KMS-11 (cell line): ENCODE data around the gene CRISP1.
"Not testable (repeated sequence)": the region's sequence is repeated elsewhere in the genome, so short reads cannot be mapped to it uniquely, and the experiment has no call there.

Experiments
- H2AFZ ChIP-seq: fragments of 200-600 bp; sonication (generic); 2 replicates; pipeline ENCODE4 v1.6.1; 2016; ENCODE audit warnings: antibody characterized with exemption, mixed run types, low read depth
- H3K27ac ChIP-seq: fragments of 200-600 bp; sonication (generic); 2 replicates; pipeline ENCODE4 v1.6.1; 2016; ENCODE audit warnings: mild to moderate bottlenecking, mixed run types
- H3K27me3 ChIP-seq: fragments of 200-600 bp; sonication (generic); 2 replicates; pipeline ENCODE4 v1.6.1; 2017; ENCODE audit warnings: mild to moderate bottlenecking, low read depth, mixed run types, moderate library complexity; ENCODE audit not compliant: insufficient read depth
- H3K36me3 ChIP-seq: fragments of 200-600 bp; sonication (generic); 2 replicates; pipeline ENCODE4 v1.6.1; 2017; ENCODE audit warnings: mild to moderate bottlenecking, mixed run types; ENCODE audit not compliant: insufficient read depth
- H3K4me1 ChIP-seq: fragments of 200-600 bp; sonication (generic); 2 replicates; pipeline ENCODE4 v1.6.1; 2016; ENCODE audit warnings: mild to moderate bottlenecking, low read depth, mixed run types; ENCODE audit not compliant: poor library complexity, severe bottlenecking
- H3K4me2 ChIP-seq: fragments of 200-600 bp; sonication (generic); 2 replicates; pipeline ENCODE4 v1.7.0; 2016; ENCODE audit warnings: mild to moderate bottlenecking, mixed run types
- H3K4me3 ChIP-seq: fragments of 200-600 bp; sonication (generic); IDR thresholded peaks from 2 replicates; pipeline ENCODE4 v1.6.1; 2017; ENCODE audit warnings: low read depth, low read length, mixed read lengths; ENCODE audit not compliant: insufficient read depth
- H3K79me2 ChIP-seq: fragments of 200-600 bp; sonication (generic); 2 replicates; pipeline ENCODE4 v1.6.1; 2016; ENCODE audit warnings: low read depth, mixed run types; ENCODE audit not compliant: insufficient read depth
- H3K9ac ChIP-seq: fragments of 200-600 bp; sonication (generic); 2 replicates; pipeline ENCODE4 v1.6.1; 2016; ENCODE audit warnings: mild to moderate bottlenecking, mixed run types
- H4K20me1 ChIP-seq: fragments of 200-600 bp; sonication (generic); 2 replicates; pipeline ENCODE4 v1.6.1; 2016; ENCODE audit warnings: mild to moderate bottlenecking, mixed run types; ENCODE audit not compliant: insufficient read depth
- CTCF ChIP-seq: fragments of 200-600 bp; sonication (generic); conservative IDR thresholded peaks from 2 replicates; pipeline ENCODE4 v1.6.1; 2017; ENCODE audit warnings: low read depth, mild to moderate bottlenecking, antibody characterized with exemption, low read length, moderate library complexity, mixed read lengths

CRISP1 gene

DNA sequence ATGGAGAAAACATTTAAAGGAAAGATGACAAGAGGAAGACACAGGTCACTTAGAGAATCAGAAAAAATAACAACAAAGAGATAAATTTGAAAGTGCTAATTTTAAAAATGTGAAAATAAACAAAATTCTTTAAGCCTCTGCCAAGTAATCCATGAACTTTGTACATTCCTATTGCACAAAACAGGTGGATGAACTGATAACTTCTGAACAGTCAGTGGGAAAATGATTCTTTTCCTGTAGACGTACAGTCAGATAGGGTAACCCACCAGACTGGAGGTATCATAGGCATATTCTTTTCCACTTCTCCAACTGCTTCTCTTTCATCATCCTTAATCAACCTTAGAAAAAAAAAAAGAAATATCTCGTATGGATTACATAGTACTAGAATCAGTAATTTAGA lies 36.5 kb upstream of the CRISP1 start:
- no peak for TF ChIP-seq CTCF
- Histone ChIP-seq H3K27ac (no peak overlapping the region), H3K4me2 (no peak overlapping the region), H2AFZ (no peak overlapping the region), H3K79me2 (no peaks in the 10 kb centered on the region), H3K27me3 (no peaks in the 10 kb centered on the region), H3K4me3 (no peak overlapping the region), H3K9ac (no peak overlapping the region), H4K20me1 (no peaks in the 10 kb centered on the region), H3K4me1 (no peaks in the 10 kb centered on the region), H3K36me3 (no peaks in the 10 kb centered on the region)

GRCh38 chr6:49898904-49899566 lies 32.7 kb upstream of the CRISP1 start:
- Histone ChIP-seq H3K4me2 (no peak overlapping the region), H3K9ac (no peak overlapping the region), H3K36me3 (no peaks in the 10 kb centered on the region), H3K4me1 (no peaks in the 10 kb centered on the region), H4K20me1 (no peaks in the 10 kb centered on the region), H2AFZ (no peak overlapping the region), H3K27ac (no peak overlapping the region), H3K4me3 (no peak overlapping the region), H3K27me3 (no peaks in the 10 kb centered on the region), H3K79me2 (no peaks in the 10 kb centered on the region)
- TF ChIP-seq CTCF = no peak

GRCh38 chr6:49895553-49895952 lies 29.2 kb upstream of the CRISP1 start:
- H4K20me1 ChIP-seq, H3K4me2 ChIP-seq, H3K36me3 ChIP-seq, H3K79me2 ChIP-seq, H3K27ac ChIP-seq, H3K4me1 ChIP-seq, H3K9ac ChIP-seq, H2AFZ ChIP-seq, H3K4me3 ChIP-seq, H3K27me3 ChIP-seq: not testable (repeated sequence)

DNA sequence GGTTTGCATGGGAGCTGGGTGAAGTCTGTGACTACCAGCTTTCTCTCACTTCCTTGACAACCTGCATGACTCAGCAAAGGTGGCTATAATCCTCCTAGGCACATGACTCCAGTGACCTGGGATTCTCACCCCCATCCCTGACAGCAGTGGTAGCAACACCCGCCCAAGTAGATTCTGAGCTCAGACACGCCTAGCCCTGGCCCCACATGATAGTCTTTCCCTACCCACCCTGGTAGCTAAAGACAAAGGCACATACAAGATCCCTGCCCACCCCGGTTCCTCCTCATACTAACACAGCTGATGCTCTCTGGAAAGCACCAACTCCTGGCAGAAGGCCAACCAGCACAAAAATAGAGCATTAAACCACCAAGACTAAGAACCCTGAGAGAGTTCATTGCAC lies 25.9 kb upstream of the CRISP1 start:
- no peaks in the 10 kb centered on the region for H3K79me2 ChIP-seq
- H3K9ac ChIP-seq = no peak overlapping the region
- no peaks in the 10 kb centered on the region for H4K20me1 ChIP-seq
- H3K4me2 ChIP-seq = no peak overlapping the region
- no peak for TF ChIP-seq CTCF
- no peaks in the 10 kb centered on the region for H3K4me1 ChIP-seq
- H3K27ac ChIP-seq = no peak overlapping the region
- no peak overlapping the region for H3K4me3 ChIP-seq
- H3K36me3 ChIP-seq = no peaks in the 10 kb centered on the region
- H2AFZ ChIP-seq = no peak overlapping the region
- H3K27me3 ChIP-seq = no peaks in the 10 kb centered on the region

DNA sequence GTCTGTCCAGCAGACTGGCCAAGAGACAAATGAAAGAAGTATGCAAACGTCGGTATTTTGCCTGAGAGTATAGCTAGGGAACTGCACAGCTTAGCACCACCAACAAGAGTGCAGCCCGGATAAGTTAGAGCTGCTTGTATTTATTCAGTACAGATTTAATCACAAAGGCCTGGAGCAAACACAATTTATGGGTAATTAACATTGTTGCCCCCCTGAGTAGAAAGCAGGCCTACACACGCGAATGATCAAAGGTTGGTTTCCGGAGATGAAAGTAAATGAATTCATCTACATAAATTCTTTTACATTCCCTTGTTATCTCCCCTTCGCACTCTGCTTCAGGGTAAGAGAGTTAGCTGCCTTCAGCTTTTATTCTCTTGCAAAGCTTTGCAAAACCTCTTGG lies 24.7 kb upstream of the CRISP1 start:
- H3K4me2 ChIP-seq = no peak overlapping the region

More for the DNA sequence above, 24.7 kb upstream of the CRISP1 start:
- Histone ChIP-seq H3K27me3 (no peaks in the 10 kb centered on the region), H2AFZ (no peak overlapping the region), H3K79me2 (no peaks in the 10 kb centered on the region), H3K4me3 (no peak overlapping the region), H3K27ac (no peak overlapping the region), H3K4me1 (no peaks in the 10 kb centered on the region), H3K9ac (no peak overlapping the region), H3K36me3 (no peaks in the 10 kb centered on the region), H4K20me1 (no peaks in the 10 kb centered on the region)
- no peak for TF ChIP-seq CTCF
